DOHH2 (cell line): Measurements from ENCODE around the gene CACHD1.

Experiments used
- CTCF ChIP-seq: fragments of 200-600 bp; sonication (generic); IDR thresholded peaks from one replicate; pipeline ENCODE4 v1.5.1; 2014; ENCODE audit warnings: antibody characterized with exemption, mild to moderate bottlenecking, low read depth, low read length; ENCODE audit not compliant: poor library complexity, severe bottlenecking
- EZH2phosphoT487 ChIP-seq: fragments of 200-600 bp; sonication (generic); IDR thresholded peaks from 2 replicates; pipeline ENCODE4 v1.6.1; 2017; ENCODE audit warnings: borderline replicate concordance, mild to moderate bottlenecking, antibody characterized with exemption, low read length, moderate library complexity, mixed read lengths

- TF ChIP-seq CTCF (no peak), EZH2phosphoT487 (no peak)
Measured at GRCh38 chr1:64495878-64496277, 25.9 kb downstream of the CACHD1 start.
